CD14-positive monocyte (primary cell): Measurements from ENCODE around the gene GLG1. TPM values are rescaled to one million over a fixed set of nuclear protein-coding genes. Genes with fewer than 3 reads are reported as not detected.
"Not testable (repeated sequence)": the region's sequence is repeated elsewhere in the genome, so short reads cannot be mapped to it uniquely, and the experiment has no call there.

ENCODE experiments used
- DNase-seq, 3 donors: peaks; one replicate each; pipeline ENCODE4 v3.0.0-alpha.2; 2011 to 2022
- H2AFZ ChIP-seq: 2 replicates; pipeline ENCODE4 v1.6.0; 2012; ENCODE audit warnings: mild to moderate bottlenecking, low read depth, low read length, inconsistent platforms; ENCODE audit not compliant: insufficient read depth, poor library complexity, severe bottlenecking
- H3K27ac ChIP-seq, 2 donors: 1 replicate in 1 of 2; 2 replicates in 1 of 2; pipeline ENCODE4 v1.5.1; 2012 to 2013; ENCODE audit warnings: low read length in 2 of 2, control low read depth in 1 of 2, inconsistent platforms in 1 of 2, low read depth in 1 of 2, mild to moderate bottlenecking in 1 of 2
- H3K27me3 ChIP-seq, 2 donors: one replicate each; pipeline versions ENCODE4 v1.6.0 to v1.6.1; 2011 to 2013; ENCODE audit warnings: low read length in 2 of 2; ENCODE audit not compliant: control insufficient read depth in 2 of 2, insufficient read depth in 2 of 2
- H3K36me3 ChIP-seq, 2 donors: replicated peaks in 1 of 2; 1 replicate in 1 of 2; 2 replicates in 1 of 2; pipeline versions ENCODE4 v1.5.1 to v1.6.1; 2012 to 2013; ENCODE audit warnings: low read length in 2 of 2, control low read depth in 1 of 2, inconsistent platforms in 1 of 2, mild to moderate bottlenecking in 1 of 2; ENCODE audit not compliant: insufficient read depth in 2 of 2, control insufficient read depth in 1 of 2
- H3K4me1 ChIP-seq, 2 donors: 1 replicate in 1 of 2; 2 replicates in 1 of 2; pipeline versions ENCODE4 v1.5.1 to v1.6.1; 2012 to 2013; ENCODE audit warnings: low read length in 2 of 2, control low read depth in 1 of 2, inconsistent platforms in 1 of 2, mild to moderate bottlenecking in 1 of 2, moderate library complexity in 1 of 2; ENCODE audit not compliant: insufficient read depth in 2 of 2, control insufficient read depth in 1 of 2
- H3K4me2 ChIP-seq: replicated peaks from 2 replicates; pipeline ENCODE3; 2012; ENCODE audit warnings: low read length, moderate library complexity, mild to moderate bottlenecking; ENCODE audit not compliant: poor library complexity, severe bottlenecking; ENCODE audit errors: extremely low read depth
- H3K4me3 ChIP-seq, 3 experiments: fragments of 200-600 bp in 1 of 3; sonication (generic) in 1 of 3; replicated peaks in 1 of 3; 1 replicate in 2 of 3; 2 replicates in 1 of 3; pipeline ENCODE4 v1.5.1; 2011 to 2013; ENCODE audit warnings: low read length in 3 of 3, mild to moderate bottlenecking in 3 of 3, control low read depth in 2 of 3, low read depth in 2 of 3, inconsistent platforms in 1 of 3, moderate library complexity in 1 of 3
- H3K79me2 ChIP-seq: 2 replicates; pipeline ENCODE4 v1.6.0; 2012; ENCODE audit warnings: mild to moderate bottlenecking, control low read depth, inconsistent platforms, low read length, moderate library complexity; ENCODE audit not compliant: insufficient read depth
- H3K9ac ChIP-seq: 2 replicates; pipeline ENCODE4 v1.6.0; 2017; ENCODE audit warnings: low read length, mild to moderate bottlenecking; ENCODE audit not compliant: insufficient read depth, poor library complexity, severe bottlenecking
- H3K9me3 ChIP-seq, 2 donors: replicated peaks in 1 of 2; 1 replicate in 1 of 2; 2 replicates in 1 of 2; pipeline versions ENCODE4 v1.5.1 to v1.6.1; 2012 to 2013; ENCODE audit warnings: low read length in 2 of 2, control low read depth in 1 of 2; ENCODE audit not compliant: control insufficient read depth in 1 of 2, insufficient read depth in 1 of 2
- H4K20me1 ChIP-seq: 2 replicates; pipeline ENCODE4 v1.6.0; 2012; ENCODE audit warnings: mild to moderate bottlenecking, low read length, control low read depth, moderate library complexity; ENCODE audit not compliant: insufficient read depth
- H3K27ac Mint-ChIP-seq, 7 donors: one replicate each; pipeline ENCODE4 v1.8.0; 2020; ENCODE audit warnings: mild to moderate bottlenecking in 7 of 7, mixed read lengths in 7 of 7, moderate library complexity in 6 of 7, inconsistent platforms in 2 of 7
- H3K27me3 Mint-ChIP-seq, 3 donors: one replicate each; pipeline ENCODE4 v1.8.0; 2021 to 2022; ENCODE audit warnings: low read depth in 3 of 3, mild to moderate bottlenecking in 3 of 3, mixed read lengths in 3 of 3, moderate library complexity in 3 of 3, inconsistent platforms in 1 of 3
- H3K36me3 Mint-ChIP-seq, 2 donors: one replicate each; pipeline ENCODE4 v1.8.0; 2020; ENCODE audit warnings: mixed read lengths in 2 of 2, inconsistent platforms in 1 of 2, mild to moderate bottlenecking in 1 of 2
- H3K4me1 Mint-ChIP-seq: one replicate; pipeline ENCODE4 v1.8.0; 2020; ENCODE audit warnings: mild to moderate bottlenecking, mixed read lengths
- H3K4me3 Mint-ChIP-seq, 2 donors: one replicate each; pipeline ENCODE4 v1.8.0; 2020; ENCODE audit warnings: mild to moderate bottlenecking in 2 of 2, mixed read lengths in 2 of 2, moderate library complexity in 1 of 2
- H3K9me3 Mint-ChIP-seq, 7 donors: one replicate each; pipeline ENCODE4 v1.8.0; 2020 to 2022; ENCODE audit warnings: mixed read lengths in 7 of 7, mild to moderate bottlenecking in 6 of 7, moderate library complexity in 6 of 7, inconsistent platforms in 2 of 7
- WGBS: methylation state at CpG from one replicate; pipeline ENCODE4 v1.1.5; 2013; ENCODE audit warnings: missing lambda C conversion rate; ENCODE audit not compliant: insufficient coverage; 5-methylcytosine and 5-hydroxymethylcytosine counted together
- intact Hi-C, 2 donors: fragments of 100-400 bp; cut with micrococcal nuclease; formaldehyde crosslinking; loops; one replicate each; pipeline versions ENCODE4 v1.15.0 to v1.15.1; 2023
- polyA plus RNA-seq, 3 donors: library from polyadenylated mRNA; depleted of rRNA in 1 of 3; unstranded in 2 of 3; stranded (reverse) in 1 of 3; fragments of 300-500 nt in 2 of 3; fragments of >200 nt in 1 of 3; fragmentation: Illumina TruSeq in 2 of 3; gene quantifications; 1 replicate in 2 of 3; 2 replicates in 1 of 3; pipeline ENCODE4 v1.2.3, GENCODE V29; 2012 to 2021

Gene GLG1
- polyA plus RNA-seq, 3 donors: 40.3 to 69.1 (median 51.1) TPM

- intact Hi-C loops, H3K36me3 ChIP-seq, H3K9me3 ChIP-seq, H3K36me3 Mint-ChIP-seq, H3K27ac Mint-ChIP-seq, H3K4me3 ChIP-seq, H3K4me1 Mint-ChIP-seq, H3K4me2 ChIP-seq, H3K79me2 ChIP-seq, H4K20me1 ChIP-seq, DNase-seq, H3K4me3 Mint-ChIP-seq, H3K9ac ChIP-seq, H3K27ac ChIP-seq, H2AFZ ChIP-seq, H3K27me3 Mint-ChIP-seq, H3K27me3 ChIP-seq, H3K4me1 ChIP-seq, H3K9me3 Mint-ChIP-seq: not testable (repeated sequence)
- WGBS: no CpG with 5 or more reads among the region's 18 CpGs
Measured at GRCh38 chr16:74410057-74410957, 196.6 kb downstream of the GLG1 start.

GRCh38 chr16:74409185-74409981, 197.5 kb downstream of the GLG1 start:
- WGBS: no CpG with 5 or more reads among the region's 15 CpGs
- H4K20me1 ChIP-seq, DNase-seq, H3K27ac Mint-ChIP-seq, H3K4me1 Mint-ChIP-seq, H3K4me3 ChIP-seq, H3K36me3 ChIP-seq, H3K9me3 ChIP-seq, H3K27me3 Mint-ChIP-seq, H3K27me3 ChIP-seq, H3K9me3 Mint-ChIP-seq, intact Hi-C loops, H3K4me2 ChIP-seq, H3K4me3 Mint-ChIP-seq, H2AFZ ChIP-seq, H3K9ac ChIP-seq, H3K79me2 ChIP-seq, H3K27ac ChIP-seq, H3K4me1 ChIP-seq, H3K36me3 Mint-ChIP-seq: not testable (repeated sequence)

GRCh38 chr16:74407362-74407705, 199.6 kb downstream of the GLG1 start:
- H3K27me3 Mint-ChIP-seq, H3K9me3 ChIP-seq, H3K4me2 ChIP-seq, H3K9me3 Mint-ChIP-seq, DNase-seq, H4K20me1 ChIP-seq, H3K4me1 ChIP-seq, H3K27ac Mint-ChIP-seq, H3K36me3 ChIP-seq, intact Hi-C loops, H3K27ac ChIP-seq, H3K4me1 Mint-ChIP-seq, H3K79me2 ChIP-seq, H3K27me3 ChIP-seq, H3K36me3 Mint-ChIP-seq: not testable (repeated sequence)
- peak overlapping the region; percentile 35 to 52 (median 51) for H3K4me3 ChIP-seq
- peak overlapping the region; percentile 53 for H2AFZ ChIP-seq
- H3K9ac ChIP-seq: peak overlapping the region; percentile 32
- peak overlapping the region; percentile 59 to 77 for H3K4me3 Mint-ChIP-seq
- no CpG with 5 or more reads among the region's 23 CpGs for WGBS

GRCh38 chr16:74406600-74407361, 200.1 kb downstream of the GLG1 start:
- H3K4me1 Mint-ChIP-seq, H3K9me3 ChIP-seq, H3K27me3 ChIP-seq, H3K27ac ChIP-seq, H3K4me1 ChIP-seq, H3K27me3 Mint-ChIP-seq, H3K9me3 Mint-ChIP-seq, H3K27ac Mint-ChIP-seq, DNase-seq, H4K20me1 ChIP-seq, intact Hi-C loops, H3K79me2 ChIP-seq, H3K4me2 ChIP-seq, H3K36me3 Mint-ChIP-seq, H3K4me3 Mint-ChIP-seq, H3K36me3 ChIP-seq: not testable (repeated sequence)
- Histone ChIP-seq H3K9ac (peak overlapping the region; percentile 32), H2AFZ (peak overlapping the region; percentile 53), H3K4me3 (peak overlapping the region; percentile 35 to 52 (median 51))
- no CpG with 5 or more reads among the region's 71 CpGs for WGBS
